ENCODE results near the gene TMEM132E. TPM values are rescaled to one million over a fixed set of nuclear protein-coding genes. Genes with fewer than 3 reads are reported as not detected.

The TMEM132E gene
- total and polyA plus RNA-seq, 10 of the 15 experiments (the other 5 are each of a cell fraction or from before 2014, with no cell fraction given) = not detected

GRCh38 chr17:34606763-34607162 lies 27.4 kb downstream of the TMEM132E start:
- H3K27ac ChIP-seq (ENCODE audit: control insufficient read depth, insufficient read depth) = no peak overlapping the region
- ATAC-seq (no peak), FAIRE-seq (no peak), DNase-seq (ENCODE audit: low read depth, low spot score) (no peak)
- H3K9ac ChIP-seq (ENCODE audit: control insufficient read depth, insufficient read depth, low read length) = no peak overlapping the region
- WGBS (ENCODE audit: insufficient coverage, insufficient replicate concordance, low lambda C conversion rate, missing lambda C conversion rate) = 4% methylated on average over 2 of the region's 5 CpGs
- no peaks in the 10 kb centered on the region for H3K79me2 ChIP-seq (ENCODE audit: control insufficient read depth, insufficient read depth, low read length)
- H3K4me1 ChIP-seq (ENCODE audit: control insufficient read depth, insufficient read depth, low read length) = no peaks in the 10 kb centered on the region
- no peak overlapping the region for H3K4me2 ChIP-seq (ENCODE audit: control insufficient read depth, insufficient read depth)
- H4K20me1 ChIP-seq (ENCODE audit: control insufficient read depth, insufficient read depth) = no peaks in the 10 kb centered on the region
- intact Hi-C loops (cut with micrococcal nuclease; ENCODE audit: unreplicated experiment) = no loop called here
- H3K9me3 ChIP-seq (replicated peaks; ENCODE audit: control insufficient read depth, insufficient read depth, low read length) = no peaks in the 10 kb centered on the region
- in situ Hi-C loops (cut with MboI) = no loop called here
- SMC1A ChIA-PET (ENCODE audit: uncharacterized antibody, unreplicated experiment) = no interaction called here
- RAD21 ChIA-PET (ENCODE audit: unreplicated experiment) = no interaction called here
- BruUV-seq (replicated peaks) = no TSS peak
- no peak overlapping the region for H3K4me3 ChIP-seq
- H3K27me3 ChIP-seq (replicated peaks in 1 of 2; ENCODE audit: control insufficient read depth in 2 of 2, insufficient read depth in 2 of 2, low read length in 1 of 2) = peaks cover 0 to 2% of the 10 kb centered on the region in 2 experiments; a peak in 2 of 4 replicates
- no peaks in the 10 kb centered on the region for H3K36me3 ChIP-seq (ENCODE audit: control insufficient read depth in 2 of 2, insufficient read depth in 2 of 2, low read length in 1 of 2)
- CTCF ChIA-PET = interaction anchor here (0.6 kb wide), 1 partner anchor 187 kb away, joined by 3 read pairs; no protein-coding TSS in a partner anchor
- POLR2A ChIA-PET = no interaction called here
- H2AFZ ChIP-seq (ENCODE audit: control insufficient read depth, low read depth, low read length) = no peak overlapping the region
- no peak for TF ChIP-seq ZBTB40 (IDR thresholded peaks at IDR 0.05; ENCODE audit: borderline replicate concordance)
- no peak for TF ChIP-seq SIX5 (IDR thresholded peaks at IDR 0.05; ENCODE audit: low read depth, low read length, severe bottlenecking)
- no peak for TF ChIP-seq PAX5 (IDR thresholded peaks at IDR 0.05; ENCODE audit: borderline replicate concordance, low read depth, low read length)
- no peak for TF ChIP-seq BRCA1 (IDR thresholded peaks at IDR 0.05; ENCODE audit: low read depth, low read length)
- TF ChIP-seq SPI1 (IDR thresholded peaks at IDR 0.05; ENCODE audit: borderline replicate concordance, insufficient read depth, low read depth, low read length) = no peak
- no peak for TF ChIP-seq RUNX3 (IDR thresholded peaks at IDR 0.05; ENCODE audit: low read length)
- no peak for TF ChIP-seq SIN3A (IDR thresholded peaks at IDR 0.05; ENCODE audit: low read depth, low read length)
- no peak for TF ChIP-seq KDM1A (IDR thresholded peaks at IDR 0.05; ENCODE audit: borderline replicate concordance)
- TF ChIP-seq SUZ12 (IDR thresholded peaks at IDR 0.05; ENCODE audit: unreplicated experiment) = no peak
- no peak for TF ChIP-seq ELK1 (IDR thresholded peaks at IDR 0.05; ENCODE audit: low read depth, low read length)
- TF ChIP-seq ZBTB4 (CRISPR knock-in tag; IDR thresholded peaks at IDR 0.05) = no peak
- TF ChIP-seq E4F1 (IDR thresholded peaks at IDR 0.05; ENCODE audit: borderline replicate concordance, partially characterized antibody) = no peak

All from GM12878 (cell line).